A549 (cell line): ENCODE results near the gene POMC. TPM values are rescaled to one million over a fixed set of nuclear protein-coding genes. Genes with fewer than 3 reads are reported as not detected.

Experiments used
- ATAC-seq, 2 experiments: fragments of 200-7000 bp in 1 of 2; fragments of >200 bp in 1 of 2; cut with Nextera tagmentation in 1 of 2; cut with Tn5 transposase in 1 of 2; 3 replicates each; pipeline versions ENCODE4 v1.8.0 to v1.9.1; 2018 to 2020; ENCODE audit warnings: mild to moderate bottlenecking in 1 of 2, moderate library complexity in 1 of 2
- CTCF ChIA-PET: fragments of 300-600 bp; sonication (Branson Sonifier 250); formaldehyde crosslinking; extraction: SDS; loops from one replicate; lab custom pipeline; 2021; ENCODE audit warnings: antibody characterized with exemption, inconsistent platforms; lab: Yijun Ruan, JAX
- POLR2A ChIA-PET: fragments of 350-600 bp; formaldehyde crosslinking; extraction: SDS; loops from one replicate; lab custom pipeline; 2021; ENCODE audit warnings: antibody characterized with exemption, inconsistent platforms; lab: Yijun Ruan, JAX
- DNase-seq, 2 experiments: peaks; one replicate each; pipeline versions ENCODE4 v3.0.0 to v3.0.0-alpha.2; 2011 to 2016; ENCODE audit warnings: low read depth in 1 of 2, low spot score in 1 of 2
- FAIRE-seq: peaks from 2 replicates; lab custom pipeline; 2011; peaks lifted over from hg19 to GRCh38; lab: Jason Lieb, UNC
- H3K27ac ChIP-seq, 2 experiments: fragments of >200 bp; sonication (Bioruptor Twin); formaldehyde crosslinking; 3 replicates each; pipeline ENCODE4 v1.5.1; 2016 to 2017
- H3K4me1 ChIP-seq: fragments of >200 bp; sonication (Bioruptor Twin); formaldehyde crosslinking; 3 replicates; pipeline ENCODE4 v1.6.1; 2016
- H3K4me2 ChIP-seq: fragments of >200 bp; sonication (Bioruptor Twin); formaldehyde crosslinking; 3 replicates; pipeline ENCODE4 v1.6.1; 2016
- H3K4me3 ChIP-seq: fragments of >200 bp; sonication (Bioruptor Twin); formaldehyde crosslinking; 3 replicates; pipeline ENCODE4 v1.5.1; 2016
- H3K9me3 ChIP-seq: fragments of >200 bp; sonication (Bioruptor Twin); formaldehyde crosslinking; 3 replicates; pipeline ENCODE4 v1.6.1; 2016
- CBX8 ChIP-seq: fragments of 200-600 bp; sonication (generic); IDR thresholded peaks from 2 replicates; pipeline ENCODE4 v1.6.1; 2016
- CHD4 ChIP-seq: fragments of 200-600 bp; sonication (generic); IDR thresholded peaks from 2 replicates; pipeline ENCODE4 v1.6.1; 2016; ENCODE audit warnings: antibody characterized with exemption, mild to moderate bottlenecking, borderline replicate concordance
- EHF ChIP-seq: fragments of 250-450 bp; sonication (Bioruptor Pico); IDR thresholded peaks from 2 replicates; pipeline ENCODE4 v1.5.0; 2020; ENCODE audit warnings: mild to moderate bottlenecking
- ELK1 ChIP-seq: fragments of 150-350 bp; IDR thresholded peaks from 2 replicates; pipeline ENCODE4 v1.6.1; 2014; ENCODE audit warnings: low read depth, mild to moderate bottlenecking, low read length
- EP300 ChIP-seq, 2 experiments: fragments of >200 bp; sonication (Bioruptor Twin); formaldehyde crosslinking; IDR thresholded peaks; 2 replicates in 1 of 2; 3 replicates in 1 of 2; pipeline ENCODE4 v1.6.1; 2016 to 2017
- FOXS1 ChIP-seq: fragments of 250-450 bp; sonication (Bioruptor Pico); IDR thresholded peaks from 2 replicates; pipeline ENCODE4 v1.5.0; 2020; ENCODE audit warnings: mild to moderate bottlenecking, moderate library complexity
- HDAC2 ChIP-seq: fragments of 200-600 bp; sonication (generic); IDR thresholded peaks from 2 replicates; pipeline ENCODE4 v1.6.1; 2016
- HMGXB4 ChIP-seq: fragments of 250-450 bp; sonication (Bioruptor Pico); IDR thresholded peaks from 2 replicates; pipeline ENCODE4 v1.5.0; 2021; ENCODE audit warnings: mild to moderate bottlenecking, moderate library complexity, borderline replicate concordance
- HOXA7 ChIP-seq: fragments of 250-450 bp; sonication (Bioruptor Pico); IDR thresholded peaks from 2 replicates; pipeline ENCODE4 v1.5.0; 2020; ENCODE audit warnings: mild to moderate bottlenecking, moderate library complexity
- HOXB5 ChIP-seq: fragments of 250-450 bp; sonication (Bioruptor Pico); IDR thresholded peaks from 2 replicates; pipeline ENCODE4 v1.5.0; 2020; ENCODE audit warnings: mild to moderate bottlenecking, moderate library complexity
- JUN ChIP-seq, 2 experiments: fragments of >200 bp; sonication (Bioruptor Twin); formaldehyde crosslinking; IDR thresholded peaks; 2 replicates in 1 of 2; 3 replicates in 1 of 2; pipeline ENCODE4 v1.6.1; 2016 to 2017
- JUNB ChIP-seq: fragments of >200 bp; sonication (Bioruptor Twin); formaldehyde crosslinking; IDR thresholded peaks from 2 replicates; pipeline ENCODE4 v1.6.1; 2016
- KDM5A ChIP-seq: fragments of 200-600 bp; sonication (generic); IDR thresholded peaks from 2 replicates; pipeline ENCODE4 v1.6.1; 2016; ENCODE audit warnings: antibody characterized with exemption, mild to moderate bottlenecking
- MAFK ChIP-seq: fragments of 450-650 bp; IDR thresholded peaks from 2 replicates; pipeline ENCODE4 v1.6.1; 2014; ENCODE audit not compliant: partially characterized antibody
- MAZ ChIP-seq: fragments of 150-350 bp; IDR thresholded peaks from 2 replicates; pipeline ENCODE4 v1.6.1; 2014; ENCODE audit warnings: antibody characterized with exemption, low read depth, low read length, borderline replicate concordance
- MYC ChIP-seq: IDR thresholded peaks from 2 replicates; pipeline ENCODE4 v1.6.1; 2012; ENCODE audit warnings: mild to moderate bottlenecking, inconsistent platforms, low read length, improper control_type of control experiment, borderline replicate concordance
- POLR2AphosphoS2 ChIP-seq: conservative IDR thresholded peaks from 2 replicates; pipeline ENCODE4 v1.6.1; 2012; ENCODE audit warnings: low read length, improper control_type of control experiment, inconsistent platforms
- RARB ChIP-seq: fragments of 250-450 bp; sonication (Bioruptor Pico); IDR thresholded peaks from 2 replicates; pipeline ENCODE4 v1.8.0; 2021; ENCODE audit warnings: mild to moderate bottlenecking, moderate library complexity
- RCOR1 ChIP-seq: fragments of 150-350 bp; IDR thresholded peaks from 2 replicates; pipeline ENCODE4 v1.6.1; 2014; ENCODE audit warnings: antibody characterized with exemption, low read length, low read depth
- RFX5 ChIP-seq: fragments of 450-650 bp; IDR thresholded peaks from 2 replicates; pipeline ENCODE4 v1.7.1; 2014; ENCODE audit warnings: antibody characterized with exemption, mild to moderate bottlenecking, moderate library complexity
- RNF2 ChIP-seq: fragments of 200-600 bp; sonication (generic); IDR thresholded peaks from 2 replicates; pipeline ENCODE4 v1.6.1; 2016; ENCODE audit warnings: low read depth, mild to moderate bottlenecking, antibody characterized with exemption, moderate library complexity, borderline replicate concordance
- SREBF2 ChIP-seq: fragments of 450-650 bp; IDR thresholded peaks from 2 replicates; pipeline ENCODE4 v1.6.1; 2014; ENCODE audit warnings: mild to moderate bottlenecking, moderate library complexity
- TP53 ChIP-seq: fragments of 250-450 bp; sonication (Bioruptor Pico); IDR thresholded peaks from 2 replicates; pipeline ENCODE4 v1.5.0; 2021; ENCODE audit warnings: mild to moderate bottlenecking, moderate library complexity
- WGBS: methylation state at CpG from one replicate; pipeline ENCODE4 v1.1.6; 2017; ENCODE audit errors: missing lambda C conversion rate; 5-methylcytosine and 5-hydroxymethylcytosine counted together
- polyA plus RNA-seq, 4 experiments: library from polyadenylated mRNA; depleted of rRNA in 3 of 4; stranded (reverse); fragments of >200 nt; fragmentation: RNase III in 1 of 4; extraction: RNeasy Plus Mini Kit Qiagen cat#74134 plus additional on column Dnase treatment in 1 of 4; gene quantifications; 2 replicates in 3 of 4; 3 replicates in 1 of 4; pipeline ENCODE4 v1.2.3, GENCODE V29; 2011 to 2017
- TF ChIP-seq, protein P1 (sequence below): fragments of >200 bp; sonication (Bioruptor Twin); formaldehyde crosslinking; IDR thresholded peaks from 2 replicates; pipeline ENCODE4 v1.6.1; 2016
- TF ChIP-seq, protein P2 (sequence below): fragments of >200 bp; sonication (Bioruptor Twin); formaldehyde crosslinking; IDR thresholded peaks from 3 replicates; pipeline ENCODE4 v1.6.1; 2016
- TF ChIP-seq, protein P3 (sequence below): IDR thresholded peaks from 2 replicates; pipeline ENCODE4 v1.6.1; 2012

POMC gene
- polyA plus RNA-seq, 2 of the 4 experiments (the other 2 are of a cell fraction): not detected

DNA sequence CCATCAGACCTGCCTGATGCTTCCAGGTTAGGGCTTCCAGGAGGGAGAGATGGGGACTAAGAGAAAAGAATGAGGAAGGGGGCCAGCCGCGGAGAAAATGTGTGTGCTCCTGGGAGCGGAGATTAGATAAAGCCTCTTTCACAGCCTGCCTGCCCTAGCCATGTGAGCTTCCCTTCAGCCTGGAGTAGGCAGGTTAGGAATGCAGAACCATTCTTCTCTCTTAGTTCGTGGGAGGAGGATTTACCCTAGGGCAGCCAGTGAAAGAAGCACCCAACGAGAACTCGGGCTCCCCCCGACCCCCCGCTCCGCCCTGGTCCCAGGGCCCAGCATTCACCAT is 36.1 kb downstream of the POMC start:
- 84% methylated on average over 9 of the region's 9 CpGs for WGBS
- no peak overlapping the region for H3K27ac ChIP-seq
- ChIA-PET POLR2A (no interaction called here), CTCF (interaction anchor here (0.5 to 16.4 kb wide), 5 partner anchors 25 to 305 kb away, joined by 3 to 375 read pairs (median 4); no protein-coding TSS in a partner anchor)
- no peak for ATAC-seq
- DNase-seq: no peak
- no peak overlapping the region for H3K4me3 ChIP-seq
- peaks cover 4% of the 10 kb centered on the region; the same call in 2 of the 3 replicates for H3K4me1 ChIP-seq
- no peak overlapping the region for H3K4me2 ChIP-seq
- FAIRE-seq: no peak
- no peaks in the 10 kb centered on the region for H3K9me3 ChIP-seq
- TF ChIP-seq EHF (CRISPR knock-in tag) (no peak), RNF2 (no peak), ELK1 (no peak), FOXS1 (CRISPR knock-in tag) (no peak), CHD4 (no peak), POLR2AphosphoS2 (no peak), JUN (IDR thresholded peaks at IDR 0.05) (no peak), CBX8 (no peak), JUNB (no peak), HDAC2 (no peak), HOXA7 (CRISPR knock-in tag) (no peak), MAFK (no peak), HMGXB4 (CRISPR knock-in tag) (no peak), RARB (CRISPR knock-in tag) (no peak), EP300 (IDR thresholded peaks at IDR 0.05) (no peak), KDM5A (no peak), MYC (no peak)
- TF ChIP-seq, protein P1, sequence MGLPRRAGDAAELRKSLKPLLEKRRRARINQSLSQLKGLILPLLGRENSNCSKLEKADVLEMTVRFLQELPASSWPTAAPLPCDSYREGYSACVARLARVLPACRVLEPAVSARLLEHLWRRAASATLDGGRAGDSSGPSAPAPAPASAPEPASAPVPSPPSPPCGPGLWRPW: no peak

GRCh38 chr2:25131567-25132298 is 36.6 kb downstream of the POMC start:
- CTCF ChIA-PET: interaction anchor here (0.5 to 16.4 kb wide), 6 partner anchors 9 to 304 kb away, joined by 3 to 375 read pairs (median 42); no protein-coding TSS in a partner anchor
- 92% methylated on average over 35 of the region's 53 CpGs for WGBS
- Histone ChIP-seq H3K27ac (no peak overlapping the region), H3K4me1 (peaks cover 4% of the 10 kb centered on the region; the same call in 2 of the 3 replicates), H3K9me3 (no peaks in the 10 kb centered on the region), H3K4me2 (no peak overlapping the region), H3K4me3 (no peak overlapping the region)
- FAIRE-seq (no peak), ATAC-seq (no peak), DNase-seq (no peak)
- POLR2A ChIA-PET: no interaction called here
- TF ChIP-seq, protein P2, sequence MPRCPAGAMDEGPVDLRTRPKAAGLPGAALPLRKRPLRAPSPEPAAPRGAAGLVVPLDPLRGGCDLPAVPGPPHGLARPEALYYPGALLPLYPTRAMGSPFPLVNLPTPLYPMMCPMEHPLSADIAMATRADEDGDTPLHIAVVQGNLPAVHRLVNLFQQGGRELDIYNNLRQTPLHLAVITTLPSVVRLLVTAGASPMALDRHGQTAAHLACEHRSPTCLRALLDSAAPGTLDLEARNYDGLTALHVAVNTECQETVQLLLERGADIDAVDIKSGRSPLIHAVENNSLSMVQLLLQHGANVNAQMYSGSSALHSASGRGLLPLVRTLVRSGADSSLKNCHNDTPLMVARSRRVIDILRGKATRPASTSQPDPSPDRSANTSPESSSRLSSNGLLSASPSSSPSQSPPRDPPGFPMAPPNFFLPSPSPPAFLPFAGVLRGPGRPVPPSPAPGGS: no peak
- TF ChIP-seq JUN (IDR thresholded peaks at IDR 0.05) (no peak), SREBF2 (no peak), TP53 (no peak), MAFK (no peak), RFX5 (no peak), HOXB5 (CRISPR knock-in tag) (no peak), HMGXB4 (CRISPR knock-in tag) (no peak), CHD4 (no peak), JUNB (no peak), MYC (no peak), MAZ (no peak), RCOR1 (no peak)
- TF ChIP-seq, protein P3, sequence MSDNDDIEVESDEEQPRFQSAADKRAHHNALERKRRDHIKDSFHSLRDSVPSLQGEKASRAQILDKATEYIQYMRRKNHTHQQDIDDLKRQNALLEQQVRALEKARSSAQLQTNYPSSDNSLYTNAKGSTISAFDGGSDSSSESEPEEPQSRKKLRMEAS: no peak
